HG02798 (cell line): ENCODE data around the gene METTL13.

Experiments
- ATAC-seq: cut with Tn5 transposase; IDR thresholded peaks from one replicate; pipeline ENCODE4 v1.9.1; 2021; ENCODE audit warnings: mild to moderate bottlenecking; ENCODE audit not compliant: unreplicated experiment, poor library complexity

Gene METTL13

GRCh38 chr1:171841050-171841910 lies 59.8 kb downstream of the METTL13 start, which contains the start of gene DNM3:
DNM3 (plus strand) TSS chr1:171841498; CDS start chr1:171841657, 159 bp downstream.
- peak; percentile 90 for ATAC-seq

GRCh38 chr1:171841931-171842761 lies 60.7 kb downstream of the METTL13 start:
- ATAC-seq = no peak

- no peak for ATAC-seq
Measured at GRCh38 chr1:171844381-171844780, 62.9 kb downstream of the METTL13 start.

- ATAC-seq = no peak
Measured at GRCh38 chr1:171845998-171846397, 64.5 kb downstream of the METTL13 start.
